ENCODE results near the gene CDHR2. TPM values are rescaled to one million over a fixed set of nuclear protein-coding genes. Genes with fewer than 3 reads are reported as not detected.

Gene CDHR2
- not detected in 2 replicates for total RNA-seq

GRCh38 chr5:176548967-176549444 lies at the start of gene CDHR2:
Gene CDHR2 (plus strand): TSS chr5:176549342. CDS start chr5:176565353, 16,011 bp downstream.

GRCh38 chr5:176536902-176537553 lies 12.1 kb upstream of the CDHR2 start, which contains the start of gene RNF44:
Gene RNF44 (minus strand): TSS chr5:176537402. CDS start chr5:176532472, 4,930 bp downstream.

GRCh38 chr5:176609724-176610434 lies 60.7 kb downstream of the CDHR2 start, which contains the start of gene GPRIN1:
Gene GPRIN1 (minus strand): TSS chr5:176610156. CDS start chr5:176599834, 10,322 bp downstream.

GRCh38 chr5:176629853-176630680 lies 80.9 kb downstream of the CDHR2 start, which contains the start of the genes EIF4E1B and SNCB:
Gene EIF4E1B (plus strand): TSS chr5:176630675. CDS start chr5:176642788, 12,113 bp downstream.
Gene SNCB (minus strand): TSS chr5:176630534. CDS start chr5:176629654, 880 bp downstream.

Other genes starting within 250 kb of the CDHR2 start
- gene KIAA1191, start 187.6 kb upstream of the CDHR2 start, total RNA-seq, result 83.1 and 98.9 TPM in 2 replicates
- gene ARL10, start 183.9 kb upstream of the CDHR2 start, total RNA-seq, result 2.2 and 3.4 TPM in 2 replicates
- 16.9 and 22.5 TPM in 2 replicates for gene NOP16, start 160.7 kb upstream of the CDHR2 start, total RNA-seq
- gene HIGD2A, start 160.6 kb upstream of the CDHR2 start, total RNA-seq, result 116 and 141 TPM in 2 replicates
- gene CLTB, start 132.8 kb upstream of the CDHR2 start, total RNA-seq, result 111 and 126 TPM in 2 replicates
- gene FAF2, start 101.0 kb upstream of the CDHR2 start, total RNA-seq, result 27.2 and 33.5 TPM in 2 replicates
- 4.6 and 5.0 TPM in 2 replicates for gene RNF44, start 11.9 kb upstream of the CDHR2 start, total RNA-seq
- 9.2 and 9.7 TPM in 2 replicates for gene GPRIN1, start 60.8 kb downstream of the CDHR2 start, total RNA-seq
- gene SNCB, start 81.2 kb downstream of the CDHR2 start, total RNA-seq, result 0.34 TPM in 1 of 2 replicates, not detected in the other
- not detected in 2 replicates for gene EIF4E1B, start 81.3 kb downstream of the CDHR2 start, total RNA-seq
- 22.2 and 25.9 TPM in 2 replicates for gene TSPAN17, start 98.1 kb downstream of the CDHR2 start, total RNA-seq

All from bronchus fibroblast of lung (primary cell).